ENCODE data around the gene VDR. TPM values are rescaled to one million over a fixed set of nuclear protein-coding genes. Genes with fewer than 3 reads are reported as not detected.

Gene VDR
- 100 to 1,000 TPM in 3 of 4 donors, 10 to 100 TPM in 1; 75.1 to 193 (median 156) TPM for total RNA-seq

DNA sequence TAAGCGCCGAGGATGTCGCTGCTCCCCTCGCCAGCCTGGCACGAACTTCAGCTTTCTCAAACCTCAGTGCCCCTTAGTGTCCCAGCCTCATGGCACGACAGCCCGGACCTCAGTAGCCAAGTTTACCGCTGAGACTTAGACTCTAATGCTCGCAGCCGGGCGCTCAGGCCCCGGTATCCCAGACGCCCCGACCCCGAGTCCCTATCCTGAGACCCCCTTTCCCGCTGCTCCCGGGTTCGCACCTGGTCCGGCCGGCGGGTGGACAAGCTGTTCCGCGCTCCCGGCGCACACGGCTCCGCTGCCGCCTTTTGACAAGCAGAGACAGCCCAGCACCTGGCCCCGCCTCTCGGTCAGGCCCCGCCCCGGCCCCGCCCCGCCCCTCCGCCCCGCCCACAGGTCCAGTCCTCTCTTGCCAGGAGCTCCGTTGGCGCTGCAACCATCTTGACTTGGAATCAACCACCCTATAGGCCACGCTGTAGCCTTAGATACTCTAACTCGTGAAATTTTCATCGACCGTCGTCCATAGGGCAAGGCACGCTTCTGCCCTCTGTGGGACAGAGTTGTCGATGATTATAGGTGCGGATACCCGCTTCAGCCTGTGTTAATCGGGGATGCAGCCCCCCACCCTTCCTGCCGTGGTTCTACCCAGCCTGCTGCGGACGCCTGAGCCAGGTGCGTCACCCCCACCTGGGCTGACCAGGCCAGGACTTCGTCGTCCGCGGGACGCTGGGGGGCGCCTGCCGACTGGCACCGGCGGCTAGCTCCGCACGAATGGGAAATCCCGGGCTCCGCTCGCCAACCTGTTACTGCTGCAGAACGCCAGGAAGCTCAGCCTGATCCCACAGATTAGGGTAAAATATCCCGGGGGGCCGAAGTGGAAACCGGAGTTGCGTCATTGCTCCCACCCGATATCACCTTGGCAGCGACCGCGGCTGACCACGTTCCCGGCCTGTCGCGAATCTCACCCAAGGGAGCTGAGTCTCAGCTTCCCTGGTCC is at the start of gene VDR:
VDR (minus strand) TSS at position 282 of the 997 bp plus-strand sequence. CDS start 25,881 bp downstream, outside the sequence.
- peak; percentile 91 to 95 for TF ChIP-seq POLR2A (IDR thresholded peaks at IDR 0.05)
- TF ChIP-seq, protein P1, sequence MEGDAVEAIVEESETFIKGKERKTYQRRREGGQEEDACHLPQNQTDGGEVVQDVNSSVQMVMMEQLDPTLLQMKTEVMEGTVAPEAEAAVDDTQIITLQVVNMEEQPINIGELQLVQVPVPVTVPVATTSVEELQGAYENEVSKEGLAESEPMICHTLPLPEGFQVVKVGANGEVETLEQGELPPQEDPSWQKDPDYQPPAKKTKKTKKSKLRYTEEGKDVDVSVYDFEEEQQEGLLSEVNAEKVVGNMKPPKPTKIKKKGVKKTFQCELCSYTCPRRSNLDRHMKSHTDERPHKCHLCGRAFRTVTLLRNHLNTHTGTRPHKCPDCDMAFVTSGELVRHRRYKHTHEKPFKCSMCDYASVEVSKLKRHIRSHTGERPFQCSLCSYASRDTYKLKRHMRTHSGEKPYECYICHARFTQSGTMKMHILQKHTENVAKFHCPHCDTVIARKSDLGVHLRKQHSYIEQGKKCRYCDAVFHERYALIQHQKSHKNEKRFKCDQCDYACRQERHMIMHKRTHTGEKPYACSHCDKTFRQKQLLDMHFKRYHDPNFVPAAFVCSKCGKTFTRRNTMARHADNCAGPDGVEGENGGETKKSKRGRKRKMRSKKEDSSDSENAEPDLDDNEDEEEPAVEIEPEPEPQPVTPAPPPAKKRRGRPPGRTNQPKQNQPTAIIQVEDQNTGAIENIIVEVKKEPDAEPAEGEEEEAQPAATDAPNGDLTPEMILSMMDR (IDR thresholded peaks at IDR 0.05): peak in 4 of 6 experiments; percentile 39 to 77 (median 70)
- Histone ChIP-seq H3K36me3 (no peaks in the 10 kb centered on the region), H3K27ac (peak within 1 kb of the TSS; percentile 67 to 92 (median 78)), H3K4me3 (peak within 1 kb of the TSS; percentile 51 to 61 (median 58)), H3K27me3 (no peaks in the 10 kb centered on the region), H3K4me1 (peaks cover 0 to 22% (median 14%) of the 10 kb centered on the region in 4 donors), H3K9me3 (no peaks in the 10 kb centered on the region)
- peak; percentile 72 to 98 (median 91) for DNase-seq

DNA sequence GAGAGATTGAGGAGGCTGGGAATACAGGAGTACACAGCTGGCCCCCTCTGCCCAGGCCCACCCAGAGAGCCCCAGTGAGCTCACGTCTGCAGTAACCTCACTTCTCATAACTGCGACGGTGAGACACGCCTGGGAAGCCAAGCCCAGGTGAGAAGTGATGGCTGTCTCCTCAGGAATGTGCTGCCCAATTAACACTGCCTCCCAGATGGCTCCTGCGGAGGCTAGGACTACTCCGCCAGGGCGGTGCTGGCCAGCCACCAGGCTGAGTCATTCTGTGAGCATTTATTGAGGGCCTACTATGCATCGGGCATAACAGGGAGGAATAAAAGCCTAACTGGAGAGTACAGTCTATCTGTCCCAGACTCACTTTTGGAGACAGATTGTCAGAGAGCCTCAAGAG is 49.3 kb upstream of the VDR start:
- no peaks in the 10 kb centered on the region for H3K27me3 ChIP-seq
- peak overlapping the region in 2 of 4 donors; percentile 43 to 61 for H3K27ac ChIP-seq
- no peak overlapping the region for H3K4me3 ChIP-seq
- H3K36me3 ChIP-seq: no peaks in the 10 kb centered on the region
- H3K4me1 ChIP-seq: peaks cover 0 to 39% (median 8%) of the 10 kb centered on the region in 4 donors
- DNase-seq: peak in 1 of 3 donors; percentile 61
- peaks cover 0 to 10% (median 4%) of the 10 kb centered on the region in 4 donors for H3K9me3 ChIP-seq
- TF ChIP-seq, protein P1 (IDR thresholded peaks at IDR 0.05): no peak
- TF ChIP-seq POLR2A (IDR thresholded peaks at IDR 0.05): no peak

DNA sequence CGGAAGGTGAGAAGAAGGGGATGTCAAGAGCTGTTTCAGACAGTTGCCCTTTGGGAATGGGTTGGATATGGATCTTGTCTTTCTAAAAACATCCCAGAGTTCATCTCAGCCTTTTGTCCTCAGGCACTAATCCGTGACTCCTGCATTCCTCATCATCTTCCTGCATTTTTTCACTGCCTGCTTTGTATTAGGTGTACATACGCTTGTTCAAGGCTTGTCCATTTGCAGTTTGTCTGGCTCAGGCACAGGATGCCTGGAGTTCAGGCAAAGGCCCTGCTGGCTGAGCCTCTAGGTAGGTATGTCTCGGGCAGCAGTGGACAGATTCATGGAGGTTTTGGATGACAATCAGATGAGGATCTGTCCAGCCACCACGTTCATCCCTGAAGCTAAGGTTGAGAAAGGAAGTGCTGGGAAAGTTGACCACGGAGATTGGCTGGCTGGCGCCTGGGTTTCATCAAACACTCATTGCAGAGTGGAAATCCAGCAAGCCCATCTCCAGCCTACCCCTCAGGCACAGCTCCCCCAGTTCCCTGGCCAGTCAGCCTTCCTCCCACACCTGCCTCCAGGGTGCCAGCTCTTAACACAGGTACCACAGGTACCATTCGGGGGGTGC is 46.2 kb upstream of the VDR start:
- Histone ChIP-seq H3K27me3 (no peaks in the 10 kb centered on the region), H3K4me1 (peaks cover 0 to 60% (median 13%) of the 10 kb centered on the region in 4 donors), H3K27ac (no peak overlapping the region), H3K36me3 (no peaks in the 10 kb centered on the region), H3K4me3 (no peak overlapping the region), H3K9me3 (no peaks in the 10 kb centered on the region)
- TF ChIP-seq, protein P1 (IDR thresholded peaks at IDR 0.05): no peak
- no peak for TF ChIP-seq POLR2A (IDR thresholded peaks at IDR 0.05)
- DNase-seq: no peak

DNA sequence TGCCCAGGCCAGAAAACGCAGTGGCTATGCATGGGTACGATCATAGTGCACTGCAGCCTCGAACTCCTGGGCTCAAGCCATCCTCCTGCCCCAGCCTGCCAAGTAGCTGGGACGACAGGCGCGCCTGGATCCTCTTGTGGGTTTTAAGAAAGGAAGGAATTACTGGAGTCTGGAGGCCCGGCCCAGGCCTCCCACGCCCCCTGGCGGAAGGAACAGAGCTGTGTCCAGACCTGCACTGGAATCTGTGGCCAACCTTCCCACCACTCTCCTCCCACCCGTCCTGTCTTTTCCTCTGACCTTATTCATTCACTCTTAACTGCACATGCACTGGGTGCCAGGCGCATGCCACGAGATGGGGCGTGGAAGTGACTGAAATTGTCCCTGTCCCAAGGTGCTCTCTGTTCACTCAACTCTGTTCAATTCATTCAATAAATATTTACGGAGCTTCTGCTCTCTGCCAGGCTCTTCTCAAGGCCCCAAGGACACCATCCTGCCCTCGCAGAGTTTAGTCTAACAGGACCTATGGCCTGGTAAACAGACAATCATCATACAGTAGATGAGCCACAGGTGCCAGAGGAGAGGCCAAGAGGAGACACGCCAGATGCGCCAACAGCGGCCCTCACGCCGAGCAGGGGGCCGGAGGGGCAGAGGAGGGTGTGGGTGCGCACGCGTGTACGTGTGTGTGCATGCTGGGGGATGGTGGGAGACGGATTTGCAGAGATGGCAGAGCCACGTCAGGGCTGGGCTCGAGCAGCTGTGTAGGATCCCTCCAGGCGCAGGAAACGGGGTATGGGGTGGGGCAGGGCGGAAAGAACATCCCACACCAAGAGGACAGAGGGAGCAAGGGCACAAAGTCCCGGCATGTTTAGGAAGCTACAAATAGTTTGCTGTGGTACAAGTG is 44.9 kb upstream of the VDR start:
- TF ChIP-seq POLR2A (IDR thresholded peaks at IDR 0.05): peak in 1 of 2 donors; percentile 19
- TF ChIP-seq, protein P1 (IDR thresholded peaks at IDR 0.05): peak; percentile 42 to 94 (median 84)
- peak overlapping the region in 3 of 4 donors; percentile 20 to 81 (median 62) for H3K27ac ChIP-seq

DNA sequence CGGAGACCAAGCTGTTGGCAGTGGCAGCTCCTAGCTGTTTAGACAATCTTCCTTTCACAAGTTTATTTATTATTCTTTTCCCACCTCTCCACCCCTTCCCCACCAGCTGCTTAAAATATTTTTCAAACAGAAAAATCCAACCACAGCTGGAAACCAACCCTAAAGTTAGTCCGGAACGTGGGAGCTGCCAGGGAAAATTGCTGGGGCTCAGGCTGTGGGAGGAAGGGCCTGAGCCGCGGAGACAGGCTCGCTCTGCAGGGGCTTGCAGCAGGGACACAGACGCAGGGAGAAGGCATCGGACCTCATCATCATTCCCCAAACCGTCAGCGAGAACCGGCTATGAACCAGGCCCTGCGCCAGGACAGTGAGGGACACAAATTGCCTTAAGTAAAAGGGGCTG is 42.5 kb upstream of the VDR start:
- no peaks in the 10 kb centered on the region for H3K9me3 ChIP-seq
- TF ChIP-seq, protein P1 (IDR thresholded peaks at IDR 0.05): no peak
- TF ChIP-seq POLR2A (IDR thresholded peaks at IDR 0.05): no peak
- DNase-seq: no peak
- no peak overlapping the region for H3K4me3 ChIP-seq
- no peaks in the 10 kb centered on the region for H3K36me3 ChIP-seq
- H3K4me1 ChIP-seq: peaks cover 0 to 54% (median 11%) of the 10 kb centered on the region in 4 donors
- H3K27ac ChIP-seq: peak overlapping the region in 2 of 4 donors; percentile 84 to 87
- no peaks in the 10 kb centered on the region for H3K27me3 ChIP-seq

More for the DNA sequence above, 44.9 kb upstream of the VDR start:
- Histone ChIP-seq H3K36me3 (no peaks in the 10 kb centered on the region), H3K4me1 (peaks cover 0 to 63% (median 15%) of the 10 kb centered on the region in 4 donors), H3K4me3 (no peak overlapping the region), H3K27me3 (no peaks in the 10 kb centered on the region), H3K9me3 (no peaks in the 10 kb centered on the region)
- DNase-seq: peak; percentile 32 to 90 (median 89)
